WERI-Rb-1 (cell line): Measurements from ENCODE around the gene AOC3.
"Not testable (repeated sequence)": the region's sequence is repeated elsewhere in the genome, so short reads cannot be mapped to it uniquely, and the experiment has no call there.

Experiments
- DNase-seq: peaks from one replicate; pipeline ENCODE4 v3.0.0-alpha.2; 2020
- H3K27ac ChIP-seq: fragments of 250-450 bp; sonication (Bioruptor Pico); 2 replicates; pipeline ENCODE4 v1.5.1; 2020; ENCODE audit warnings: mild to moderate bottlenecking, moderate library complexity
- H3K27me3 ChIP-seq: fragments of 250-450 bp; sonication (Bioruptor Pico); 2 replicates; pipeline ENCODE4 v1.5.1; 2021; ENCODE audit warnings: mild to moderate bottlenecking, low read depth, moderate library complexity; ENCODE audit not compliant: insufficient read depth, severe bottlenecking
- H3K36me3 ChIP-seq: fragments of 250-450 bp; sonication (Bioruptor Pico); 2 replicates; pipeline ENCODE4 v1.5.1; 2020; ENCODE audit warnings: mild to moderate bottlenecking, moderate library complexity
- H3K4me3 ChIP-seq: 2 replicates; pipeline ENCODE4 v1.5.1; 2011; ENCODE audit warnings: low read depth, mild to moderate bottlenecking, control low read depth, low read length
- H3K9me3 ChIP-seq: fragments of 250-450 bp; sonication (Bioruptor Pico); 2 replicates; pipeline ENCODE4 v1.5.1; 2021; ENCODE audit warnings: mild to moderate bottlenecking, moderate library complexity; ENCODE audit not compliant: severe bottlenecking
- CTCF ChIP-seq: IDR thresholded peaks from 2 replicates; pipeline ENCODE4 v1.5.1; 2011; ENCODE audit warnings: low read depth, mild to moderate bottlenecking, control low read depth, inconsistent platforms, low read length

The AOC3 gene

GRCh38 chr17:42849451-42850181, 1.4 kb upstream of the AOC3 start:
- no peak for TF ChIP-seq CTCF
- DNase-seq, result no peak
- H3K27ac ChIP-seq, result no peak overlapping the region
- peaks cover 13% of the 10 kb centered on the region for H3K36me3 ChIP-seq
- no peaks in the 10 kb centered on the region for H3K27me3 ChIP-seq
- no peak overlapping the region for H3K4me3 ChIP-seq
- no peaks in the 10 kb centered on the region for H3K9me3 ChIP-seq

GRCh38 chr17:42851371-42852240, 607 bp downstream of the AOC3 start:
- H3K9me3 ChIP-seq, H3K36me3 ChIP-seq, H3K4me3 ChIP-seq, H3K27me3 ChIP-seq, H3K27ac ChIP-seq, DNase-seq: not testable (repeated sequence)

GRCh38 chr17:42852351-42852750, 1.4 kb downstream of the AOC3 start:
- Histone ChIP-seq H3K9me3 (no peaks in the 10 kb centered on the region), H3K27me3 (no peaks in the 10 kb centered on the region), H3K4me3 (no peak overlapping the region), H3K36me3 (no peaks in the 10 kb centered on the region), H3K27ac (no peak overlapping the region)
- no peak for TF ChIP-seq CTCF
- no peak for DNase-seq

- no peak for TF ChIP-seq CTCF
- H3K27ac ChIP-seq, result no peak overlapping the region
- no peaks in the 10 kb centered on the region for H3K36me3 ChIP-seq
- H3K9me3 ChIP-seq, result no peaks in the 10 kb centered on the region
- H3K4me3 ChIP-seq, result no peak overlapping the region
- H3K27me3 ChIP-seq, result no peaks in the 10 kb centered on the region
- no peak for DNase-seq
These were observed 2.0 kb downstream of the AOC3 start for GRCh38 chr17:42853004-42853403.

- TF ChIP-seq CTCF, result no peak
- Histone ChIP-seq H3K4me3 (no peak overlapping the region), H3K27ac (no peak overlapping the region), H3K27me3 (no peaks in the 10 kb centered on the region), H3K9me3 (no peaks in the 10 kb centered on the region), H3K36me3 (no peaks in the 10 kb centered on the region)
- DNase-seq, result no peak
These were observed 2.6 kb downstream of the AOC3 start for GRCh38 chr17:42853597-42853967.

GRCh38 chr17:42853968-42854790, 3.2 kb downstream of the AOC3 start:
- no peak for DNase-seq
- no peaks in the 10 kb centered on the region for H3K36me3 ChIP-seq
- no peak for TF ChIP-seq CTCF
- H3K27ac ChIP-seq, result no peak overlapping the region
- no peaks in the 10 kb centered on the region for H3K9me3 ChIP-seq
- no peaks in the 10 kb centered on the region for H3K27me3 ChIP-seq
- no peak overlapping the region for H3K4me3 ChIP-seq
